Keratinocyte (primary cell): ENCODE data around the gene RAPGEF3. TPM values are rescaled to one million over a fixed set of nuclear protein-coding genes. Genes with fewer than 3 reads are reported as not detected.

Experiments
- DNase-seq: peaks from one replicate; pipeline ENCODE4 v3.0.0-alpha.2; 2011; ENCODE audit warnings: low read depth, missing footprints, low spot score
- FAIRE-seq: peaks from 2 replicates; lab custom pipeline; 2011; peaks lifted over from hg19 to GRCh38; lab: Jason Lieb, UNC
- H2AFZ ChIP-seq: 2 replicates; pipeline ENCODE4 v1.6.0; 2012; ENCODE audit warnings: low read length, control low read depth, inconsistent platforms; ENCODE audit not compliant: control insufficient read depth
- H3K27ac ChIP-seq: 2 replicates; pipeline ENCODE4 v1.5.1; 2011; ENCODE audit warnings: low read length; ENCODE audit not compliant: control insufficient read depth, insufficient read depth
- H3K27me3 ChIP-seq: 3 replicates; pipeline ENCODE4 v1.6.0; 2011; ENCODE audit warnings: low read length; ENCODE audit not compliant: control insufficient read depth, insufficient read depth; ENCODE audit errors: extremely low read depth
- H3K36me3 ChIP-seq, 2 experiments: 2 replicates in 1 of 2; 3 replicates in 1 of 2; pipeline ENCODE4 v1.5.1; 2011; ENCODE audit warnings: low read length in 2 of 2, mild to moderate bottlenecking in 1 of 2; ENCODE audit not compliant: control insufficient read depth in 2 of 2, insufficient read depth in 2 of 2; ENCODE audit errors: extremely low read depth in 1 of 2
- H3K4me1 ChIP-seq: 3 replicates; pipeline ENCODE4 v1.5.1; 2011; ENCODE audit warnings: low read length; ENCODE audit not compliant: control insufficient read depth, insufficient read depth; ENCODE audit errors: extremely low read depth
- H3K4me2 ChIP-seq: 3 replicates; pipeline ENCODE4 v1.6.0; 2011; ENCODE audit warnings: low read depth, low read length; ENCODE audit not compliant: control insufficient read depth, insufficient read depth; ENCODE audit errors: extremely low read depth
- H3K4me3 ChIP-seq, 3 experiments: fragments of 200-600 bp in 1 of 3; sonication (generic) in 1 of 3; 2 replicates in 2 of 3; 3 replicates in 1 of 3; pipeline ENCODE4 v1.5.1; 2011 to 2016; ENCODE audit warnings: low read length in 3 of 3, mild to moderate bottlenecking in 3 of 3, control low read depth in 2 of 3, inconsistent platforms in 1 of 3, low read depth in 1 of 3, mixed read lengths in 1 of 3, mixed run types in 1 of 3, moderate library complexity in 1 of 3; ENCODE audit not compliant: control insufficient read depth in 2 of 3, insufficient read depth in 2 of 3; ENCODE audit errors: extremely low read depth in 1 of 3
- H3K79me2 ChIP-seq: 2 replicates; pipeline ENCODE4 v1.6.0; 2012; ENCODE audit warnings: low read length; ENCODE audit not compliant: control insufficient read depth, insufficient read depth
- H3K9ac ChIP-seq: 3 replicates; pipeline ENCODE4 v1.6.0; 2011; ENCODE audit warnings: low read length; ENCODE audit not compliant: control insufficient read depth, insufficient read depth; ENCODE audit errors: extremely low read depth
- H3K9me1 ChIP-seq: 3 replicates; pipeline ENCODE4 v1.6.0; 2011; ENCODE audit warnings: low read length; ENCODE audit not compliant: control insufficient read depth, insufficient read depth; ENCODE audit errors: extremely low read depth
- H3K9me3 ChIP-seq: 2 replicates; pipeline ENCODE4 v1.5.1; 2012; ENCODE audit warnings: low read depth, low read length; ENCODE audit not compliant: control insufficient read depth
- H4K20me1 ChIP-seq: 3 replicates; pipeline ENCODE4 v1.6.0; 2011; ENCODE audit warnings: low read length; ENCODE audit not compliant: control insufficient read depth, insufficient read depth; ENCODE audit errors: extremely low read depth
- EZH2 ChIP-seq: IDR thresholded peaks from one replicate; pipeline ENCODE4 v1.6.1; 2012; ENCODE audit warnings: inconsistent platforms, mild to moderate bottlenecking, low read length, moderate library complexity
- dilution Hi-C: fragments of 300-500 bp; cut with MboI; formaldehyde crosslinking; loops from one replicate; pipeline ENCODE4 v1.7.0; 2020; ENCODE audit warnings: low sequenced_read_pairs; ENCODE audit not compliant: extremely low pct_ligation_motif_present
- polyA plus RNA-seq, 5 experiments: library from polyadenylated mRNA; depleted of rRNA in 3 of 5; stranded (reverse) in 3 of 5; stranded (forward) in 1 of 5; unstranded in 1 of 5; fragments of >200 nt; gene quantifications; 1 replicate in 1 of 5; 2 replicates in 3 of 5; 3 replicates in 1 of 5; pipeline versions ENCODE4 v1.2.1 to v1.2.3, GENCODE V29; 2011 to 2012; ENCODE audit warnings: missing spikeins in 2 of 5, low read depth in 1 of 5, low replicate concordance in 1 of 5
- TF ChIP-seq, protein P1 (sequence below), 3 experiments: IDR thresholded peaks in 1 of 3; conservative IDR thresholded peaks in 1 of 3; optimal IDR thresholded peaks in 1 of 3; 2 replicates in 2 of 3; 3 replicates in 1 of 3; pipeline versions ENCODE3 to v1.5.1; 2011; ENCODE audit warnings: low read length in 3 of 3, mild to moderate bottlenecking in 3 of 3, moderate library complexity in 2 of 3, control low read depth in 1 of 3, inconsistent platforms in 1 of 3; ENCODE audit not compliant: insufficient read depth in 2 of 3; ENCODE audit errors: extremely low read depth in 1 of 3

RAPGEF3 gene
- polyA plus RNA-seq, 1 donor (not counting 4 experiments of a cell fraction or from before 2014, with no cell fraction given): 5.1 TPM

DNA sequence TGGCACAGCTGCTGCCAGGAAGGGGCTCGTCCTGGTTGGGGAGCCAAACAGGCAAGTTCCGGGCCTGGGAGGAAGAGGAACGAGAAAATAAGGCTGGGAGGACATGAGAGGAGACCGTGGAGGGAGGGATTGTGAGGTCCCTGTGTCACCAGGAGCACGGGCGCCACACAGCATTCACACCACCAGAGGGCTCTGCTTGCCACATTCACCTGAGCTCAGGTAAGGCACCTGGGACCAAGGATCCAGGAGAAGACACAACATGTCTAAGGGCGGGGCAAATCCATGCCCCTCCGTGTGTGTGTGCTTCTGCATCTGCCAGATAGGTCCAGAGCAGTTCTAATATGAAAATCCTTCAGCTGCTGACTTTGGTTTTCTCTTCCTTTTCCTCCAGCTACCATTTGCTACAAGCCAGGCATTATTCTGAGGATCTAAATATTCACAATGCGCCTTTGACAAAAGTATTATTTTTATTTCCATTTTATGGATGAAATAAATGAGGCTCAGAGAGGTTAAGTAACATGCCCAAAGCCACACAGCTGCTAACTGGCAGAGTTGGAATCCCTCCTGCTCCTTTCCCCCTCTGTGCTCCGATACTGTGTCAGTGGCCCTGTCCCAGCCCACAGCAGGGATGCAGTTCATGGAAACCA, 14.6 kb downstream of the RAPGEF3 start:
- DNase-seq (no peak), FAIRE-seq (peak; percentile 100)
- Histone ChIP-seq H3K27me3 (no peaks in the 10 kb centered on the region), H2AFZ (no peak overlapping the region), H3K79me2 (no peaks in the 10 kb centered on the region), H3K27ac (no peak overlapping the region), H3K4me3 (no peak overlapping the region), H3K4me1 (peaks cover 21% of the 10 kb centered on the region), H3K9me1 (no peaks in the 10 kb centered on the region), H4K20me1 (no peaks in the 10 kb centered on the region), H3K9ac (no peak overlapping the region), H3K4me2 (no peak overlapping the region), H3K9me3 (no peaks in the 10 kb centered on the region), H3K36me3 (peaks cover 4 to 19% of the 10 kb centered on the region in 2 experiments)
- TF ChIP-seq EZH2: no peak
- TF ChIP-seq, protein P1, sequence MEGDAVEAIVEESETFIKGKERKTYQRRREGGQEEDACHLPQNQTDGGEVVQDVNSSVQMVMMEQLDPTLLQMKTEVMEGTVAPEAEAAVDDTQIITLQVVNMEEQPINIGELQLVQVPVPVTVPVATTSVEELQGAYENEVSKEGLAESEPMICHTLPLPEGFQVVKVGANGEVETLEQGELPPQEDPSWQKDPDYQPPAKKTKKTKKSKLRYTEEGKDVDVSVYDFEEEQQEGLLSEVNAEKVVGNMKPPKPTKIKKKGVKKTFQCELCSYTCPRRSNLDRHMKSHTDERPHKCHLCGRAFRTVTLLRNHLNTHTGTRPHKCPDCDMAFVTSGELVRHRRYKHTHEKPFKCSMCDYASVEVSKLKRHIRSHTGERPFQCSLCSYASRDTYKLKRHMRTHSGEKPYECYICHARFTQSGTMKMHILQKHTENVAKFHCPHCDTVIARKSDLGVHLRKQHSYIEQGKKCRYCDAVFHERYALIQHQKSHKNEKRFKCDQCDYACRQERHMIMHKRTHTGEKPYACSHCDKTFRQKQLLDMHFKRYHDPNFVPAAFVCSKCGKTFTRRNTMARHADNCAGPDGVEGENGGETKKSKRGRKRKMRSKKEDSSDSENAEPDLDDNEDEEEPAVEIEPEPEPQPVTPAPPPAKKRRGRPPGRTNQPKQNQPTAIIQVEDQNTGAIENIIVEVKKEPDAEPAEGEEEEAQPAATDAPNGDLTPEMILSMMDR (optimal IDR thresholded peaks at IDR 0.05 in 1 of 3, IDR thresholded peaks at IDR 0.05 in 1 of 3, conservative IDR thresholded peaks at IDR 0.05 in 1 of 3; ENCODE audit: extremely low read depth in 1 of 3, insufficient read depth in 2 of 3, low read length in 3 of 3): peak in 2 of 3 experiments; percentile 86 to 93
- dilution Hi-C loops: no loop called here

DNA sequence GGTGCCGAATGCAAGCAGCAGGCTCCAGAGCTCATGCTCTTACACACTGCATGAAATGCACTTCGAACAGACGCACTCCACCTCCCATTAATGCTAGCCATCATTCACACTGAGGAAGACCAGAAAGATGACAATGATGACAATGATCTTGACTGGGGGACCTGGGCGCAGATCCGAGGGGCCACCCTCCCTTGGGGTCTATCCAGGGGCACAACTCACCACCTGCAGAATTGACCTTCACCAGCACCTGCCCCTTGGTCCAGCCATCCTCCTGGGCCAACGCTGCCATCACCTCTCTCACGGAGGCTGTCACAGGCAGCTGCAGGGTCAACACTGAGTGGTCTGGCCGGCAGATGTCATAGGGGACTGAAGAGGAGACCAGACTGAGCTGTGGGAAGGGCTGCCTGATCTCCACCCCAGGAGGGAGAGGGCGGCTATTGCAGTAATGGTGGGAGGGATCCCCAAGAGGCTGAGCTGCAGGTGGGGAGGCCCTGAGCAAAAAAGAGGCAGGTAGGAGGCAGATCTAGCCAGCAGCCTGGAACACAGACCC, 15.3 kb downstream of the RAPGEF3 start:
- Histone ChIP-seq H3K9me3 (no peaks in the 10 kb centered on the region), H3K79me2 (no peaks in the 10 kb centered on the region), H3K9me1 (no peaks in the 10 kb centered on the region), H3K27ac (no peak overlapping the region), H4K20me1 (no peaks in the 10 kb centered on the region), H3K36me3 (peaks cover 3 to 13% of the 10 kb centered on the region in 2 experiments), H3K4me1 (peaks cover 17% of the 10 kb centered on the region), H3K9ac (no peak overlapping the region), H2AFZ (no peak overlapping the region), H3K4me2 (no peak overlapping the region), H3K4me3 (no peak overlapping the region), H3K27me3 (no peaks in the 10 kb centered on the region)
- dilution Hi-C loops: no loop called here
- TF ChIP-seq, protein P1 (optimal IDR thresholded peaks at IDR 0.05 in 1 of 3, IDR thresholded peaks at IDR 0.05 in 1 of 3, conservative IDR thresholded peaks at IDR 0.05 in 1 of 3; ENCODE audit: extremely low read depth in 1 of 3, insufficient read depth in 2 of 3, low read length in 3 of 3): no peak
- TF ChIP-seq EZH2: no peak
- DNase-seq (no peak), FAIRE-seq (no peak)
